GM04504 (cell line): ENCODE data around the gene TBXA2R.
"Not testable (repeated sequence)": the region's sequence is repeated elsewhere in the genome, so short reads cannot be mapped to it uniquely, and the experiment has no call there.

Experiments
- DNase-seq: peaks from one replicate; pipeline ENCODE4 v3.0.0-alpha.2; 2012; ENCODE audit warnings: low read depth

Gene TBXA2R

DNA sequence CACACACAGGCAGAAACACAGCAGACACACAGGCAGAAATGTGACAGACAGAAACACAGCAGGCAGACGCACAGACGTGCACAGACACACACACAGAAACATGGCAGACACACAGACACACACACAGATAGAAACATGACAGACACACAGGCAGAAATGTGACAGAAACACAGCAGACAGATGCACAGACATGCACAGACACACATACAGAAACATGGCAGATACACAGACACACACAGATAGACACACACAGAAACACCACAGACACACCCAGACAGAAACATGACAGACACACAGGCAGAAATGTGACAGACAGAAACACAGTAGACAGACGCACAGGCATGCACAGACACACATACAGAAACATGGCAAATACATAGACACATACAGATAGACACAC lies 1.3 kb downstream of the TBXA2R start:
- DNase-seq: no peak

DNA sequence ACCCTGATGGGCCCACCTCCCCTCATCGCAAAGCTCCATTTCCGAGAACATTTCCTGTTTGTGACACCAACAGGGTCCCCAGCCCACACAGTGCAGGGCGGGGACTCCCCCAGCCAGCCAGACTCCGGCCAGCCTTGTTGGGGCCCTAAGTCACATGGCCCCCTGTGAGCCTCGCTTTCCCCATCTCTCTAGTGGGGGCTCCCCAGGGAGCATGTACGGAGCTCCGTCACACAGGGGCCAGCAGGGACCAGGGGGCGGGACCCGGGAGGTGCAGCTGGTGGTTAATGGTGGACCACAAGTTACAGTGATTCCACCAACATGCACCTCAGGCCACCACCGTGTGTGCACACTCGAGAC lies 1.7 kb downstream of the TBXA2R start:
- no peak for DNase-seq

DNA sequence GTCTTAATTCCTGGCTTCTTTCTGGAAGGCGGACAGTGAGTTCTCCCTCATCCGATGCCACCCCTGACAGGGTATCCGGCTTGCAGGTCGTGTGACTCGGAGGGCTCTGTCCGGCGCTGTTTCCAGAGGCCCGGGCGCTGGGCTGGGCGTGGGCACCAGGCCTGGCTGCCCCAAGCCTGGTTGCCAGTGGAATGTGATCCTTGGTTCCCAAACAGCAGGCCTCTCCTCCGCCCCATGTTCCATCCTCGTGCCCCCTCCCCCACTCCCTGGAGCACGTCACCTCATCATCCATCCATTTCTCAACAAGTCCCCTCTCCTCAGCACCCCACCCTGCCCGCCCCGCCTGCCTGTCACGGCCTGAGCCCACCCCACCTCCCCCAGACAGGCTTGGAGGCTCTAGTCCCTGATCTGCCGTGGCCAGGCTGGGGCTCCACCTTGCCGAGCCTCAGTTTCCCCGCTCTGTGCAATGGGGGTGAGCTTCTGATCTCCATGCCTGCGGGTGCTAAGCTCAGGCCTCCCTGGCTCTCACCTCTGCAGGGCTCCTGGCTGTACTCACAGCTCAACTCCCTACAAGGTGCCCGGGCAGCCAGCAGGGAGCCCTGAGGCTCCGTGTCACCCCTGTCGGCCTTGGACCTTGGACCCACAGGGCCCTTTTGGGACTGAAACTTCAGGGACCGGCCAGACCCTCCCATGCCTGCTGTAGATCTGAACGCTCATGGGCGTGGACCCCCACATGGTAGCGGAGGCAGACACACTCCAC lies 2.3 kb downstream of the TBXA2R start:
- DNase-seq: no peak

DNA sequence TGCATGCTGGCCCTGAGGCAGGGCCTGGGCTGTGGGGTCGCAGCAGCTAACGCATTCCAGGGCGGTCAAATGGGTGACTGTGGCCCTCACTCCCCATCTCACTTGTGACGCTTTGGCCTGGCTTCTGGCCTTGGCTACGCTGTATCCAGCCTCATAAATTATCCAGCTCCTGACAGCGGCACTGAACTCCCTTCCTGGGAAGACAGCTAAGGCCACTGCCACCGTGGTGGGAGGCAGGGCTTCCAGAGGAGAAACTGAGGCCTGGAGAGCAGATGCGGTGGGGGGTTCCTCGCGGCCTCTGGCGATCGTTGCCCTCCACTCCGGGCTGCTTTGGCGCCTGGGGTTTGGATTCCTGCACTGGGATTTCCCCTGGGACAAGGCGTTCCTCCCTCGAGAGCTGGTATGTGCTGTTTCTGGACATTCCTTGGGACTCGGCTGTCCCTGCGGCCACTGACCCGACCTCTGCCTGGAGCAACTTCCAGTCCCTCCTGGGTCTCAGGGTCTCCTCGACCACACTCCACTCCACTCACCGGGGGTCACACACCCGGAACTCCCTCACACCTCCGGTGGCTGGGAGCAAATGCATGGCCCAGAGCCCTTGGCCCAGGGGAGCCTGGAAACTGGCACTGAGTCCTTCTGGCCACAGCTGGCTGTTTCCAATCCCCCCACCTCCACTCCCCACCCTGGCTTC lies 3.4 kb downstream of the TBXA2R start:
- DNase-seq: no peak

DNA sequence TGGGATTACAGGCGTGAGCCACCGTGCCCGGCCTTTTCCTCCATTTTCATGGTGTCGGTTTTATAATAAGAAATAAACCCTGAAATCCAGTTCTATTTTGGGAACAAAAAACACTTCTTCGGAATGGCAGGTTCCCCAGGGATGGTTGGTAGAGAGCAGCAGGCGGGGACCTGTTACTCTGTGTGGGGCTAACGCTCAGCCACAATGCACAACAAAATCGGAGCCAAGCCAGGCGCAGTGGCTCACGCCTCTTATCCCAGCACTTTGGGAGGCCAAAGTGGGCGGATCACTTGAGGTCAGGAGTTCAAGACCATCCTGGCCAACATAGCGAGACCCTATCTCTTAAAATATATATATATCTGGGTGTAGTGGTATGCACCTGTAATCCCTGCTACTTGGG lies 5.7 kb downstream of the TBXA2R start:
- no peak for DNase-seq

DNA sequence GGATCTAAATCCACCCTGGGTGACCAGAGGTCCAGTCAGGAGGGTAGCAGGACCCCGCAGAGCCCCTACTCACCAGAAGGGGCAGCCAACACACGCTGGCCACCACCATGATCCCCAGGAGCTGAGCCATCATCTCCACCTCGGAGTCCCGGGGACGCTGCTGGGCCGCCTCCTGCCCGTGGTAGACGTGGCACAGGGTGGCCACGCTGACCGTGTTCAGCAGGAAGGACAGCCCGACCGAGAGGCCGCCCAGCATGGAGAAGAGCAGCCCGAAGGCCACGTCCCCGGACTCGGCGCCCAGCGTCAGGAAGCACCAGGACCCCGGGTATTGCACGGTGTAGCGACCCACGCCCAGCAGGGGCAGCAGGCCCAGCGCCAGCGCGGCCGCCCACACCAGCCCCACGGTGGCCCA lies 6.9 kb downstream of the TBXA2R start:
- no peak for DNase-seq

DNA sequence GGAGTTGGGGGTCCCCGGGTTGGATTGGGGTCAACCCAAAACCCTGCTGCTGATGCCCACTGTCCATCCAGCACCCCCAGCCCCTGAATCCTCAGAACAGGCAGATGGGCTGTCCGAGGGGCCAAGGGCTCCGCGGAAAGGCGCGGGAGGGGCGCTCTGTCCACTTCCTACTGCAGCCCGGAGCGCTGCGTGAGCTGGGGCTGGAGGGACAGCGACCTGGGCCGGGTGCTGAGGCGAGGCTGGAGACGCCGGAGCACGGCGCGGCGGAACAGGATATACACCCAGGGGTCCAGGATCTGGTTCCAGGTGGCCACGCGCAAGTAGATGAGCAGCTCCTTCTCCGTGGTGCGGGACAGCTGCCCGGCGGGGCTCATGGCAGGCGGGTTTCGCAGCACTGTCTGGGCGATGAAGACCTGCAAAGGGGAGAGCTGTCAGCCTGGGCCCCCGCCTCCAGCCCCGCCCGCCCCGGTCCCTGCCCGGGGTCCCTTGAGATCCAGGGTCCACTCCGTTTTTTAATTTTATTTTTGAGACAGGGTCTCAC lies 11.1 kb downstream of the TBXA2R start:
- no peak for DNase-seq

DNA sequence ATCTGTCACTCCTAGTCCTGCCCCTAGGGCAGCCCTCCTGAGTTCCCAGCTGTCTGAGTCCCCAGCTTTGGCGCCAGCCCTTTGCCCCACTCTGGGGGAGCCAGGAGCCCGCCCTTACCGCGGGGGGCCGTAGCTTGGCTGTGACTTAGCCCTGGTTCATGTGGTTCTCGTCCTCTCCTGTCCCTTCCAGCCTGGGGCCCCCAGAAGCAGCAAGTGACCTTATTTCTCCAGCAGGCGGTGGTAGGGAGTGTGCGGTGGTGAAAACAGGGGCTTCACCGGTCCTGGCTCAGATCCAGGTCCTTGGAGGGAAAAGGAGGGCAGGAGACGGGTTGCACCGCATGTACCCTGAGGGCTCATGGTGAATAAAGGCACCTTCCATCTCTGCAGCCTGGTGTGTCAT lies 13.5 kb downstream of the TBXA2R start:
- no peak for DNase-seq

DNA sequence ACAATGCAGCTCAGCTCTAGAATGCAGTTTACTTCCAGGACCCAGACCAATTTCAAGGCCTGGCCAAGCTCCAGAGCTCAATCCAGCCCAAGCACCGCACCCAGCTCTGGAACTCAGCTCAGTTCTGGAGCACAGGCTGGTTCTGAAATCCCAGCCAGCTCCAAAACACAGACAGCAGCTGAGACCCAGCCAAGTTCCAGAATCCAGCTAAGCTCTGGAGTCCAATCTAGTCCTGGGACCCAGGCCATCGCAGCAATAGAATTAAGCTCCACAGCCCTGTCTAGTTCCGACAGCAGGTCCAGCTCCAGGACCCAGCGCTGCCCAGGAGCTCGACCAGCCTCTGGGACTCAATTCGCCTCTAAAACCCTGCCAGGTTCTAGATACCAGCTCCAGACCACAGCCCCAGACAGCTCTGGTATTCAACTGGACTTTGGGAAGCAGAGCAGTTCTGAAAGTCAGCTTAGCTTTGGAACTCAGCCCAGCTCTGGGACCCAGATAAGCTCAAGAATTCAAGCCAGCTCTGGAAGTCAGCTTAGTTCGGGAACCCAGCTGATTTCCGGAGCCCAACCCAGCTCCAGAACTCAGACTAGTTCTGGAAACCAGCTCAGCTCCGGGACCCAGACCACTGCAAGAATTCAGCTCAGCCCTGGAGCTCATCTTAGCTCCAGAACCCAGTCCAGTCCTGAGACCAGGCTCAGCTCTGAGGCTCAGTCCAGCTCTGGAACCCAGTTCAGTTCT lies 14.6 kb downstream of the TBXA2R start:
- no peak for DNase-seq

DNA sequence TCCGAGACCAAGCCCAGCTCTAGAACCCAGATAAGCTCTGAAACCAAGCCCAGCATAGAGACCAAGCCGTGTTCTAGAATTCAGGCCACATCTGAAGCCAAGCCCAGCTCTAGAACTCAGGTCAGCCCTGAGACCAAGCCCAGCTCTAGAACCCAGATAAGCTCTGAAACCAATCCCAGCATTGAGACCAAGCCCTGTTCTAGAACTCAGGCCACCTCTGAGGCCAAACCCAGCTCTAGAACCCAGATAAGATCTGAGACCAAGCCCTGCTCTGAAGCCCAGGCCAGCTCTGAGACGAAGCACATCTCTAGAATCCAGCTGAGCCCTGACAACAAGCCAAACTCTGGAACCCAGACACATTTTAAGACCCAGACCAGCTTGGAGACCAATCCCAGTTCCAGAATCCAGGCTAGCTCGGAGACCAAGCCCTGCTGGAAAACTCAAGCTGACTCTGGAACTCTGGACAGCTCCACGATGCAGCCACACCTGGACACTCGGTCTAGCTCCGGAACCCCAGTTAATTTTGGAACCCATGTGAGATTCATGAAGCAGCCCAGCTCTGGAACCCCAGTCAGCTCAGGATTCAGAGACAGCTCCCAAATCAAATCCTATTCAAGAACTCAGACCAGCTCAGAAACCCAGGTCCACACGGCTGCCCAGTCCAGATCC lies 15.6 kb downstream of the TBXA2R start:
- no peak for DNase-seq

DNA sequence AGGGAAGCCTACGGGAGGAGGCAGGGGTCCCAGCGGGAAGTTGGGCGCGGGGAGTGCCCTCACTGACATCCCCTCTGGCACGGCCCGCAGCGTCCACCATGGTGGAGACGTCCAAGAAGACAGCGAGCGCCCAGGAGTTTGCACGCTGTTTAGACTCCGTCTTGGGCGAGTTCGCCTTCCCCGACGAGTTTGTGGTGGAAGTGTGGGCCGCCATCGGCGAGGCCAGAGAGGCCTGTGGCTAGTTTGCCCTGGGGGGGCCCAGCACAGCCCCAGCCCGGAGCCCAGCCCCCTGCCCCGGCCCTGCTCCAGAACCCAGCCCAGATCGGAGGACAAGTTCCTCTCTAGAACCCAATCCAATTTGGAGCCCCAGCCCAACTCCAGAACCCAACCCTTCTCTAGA lies 16.7 kb downstream of the TBXA2R start:
- DNase-seq: no peak

DNA sequence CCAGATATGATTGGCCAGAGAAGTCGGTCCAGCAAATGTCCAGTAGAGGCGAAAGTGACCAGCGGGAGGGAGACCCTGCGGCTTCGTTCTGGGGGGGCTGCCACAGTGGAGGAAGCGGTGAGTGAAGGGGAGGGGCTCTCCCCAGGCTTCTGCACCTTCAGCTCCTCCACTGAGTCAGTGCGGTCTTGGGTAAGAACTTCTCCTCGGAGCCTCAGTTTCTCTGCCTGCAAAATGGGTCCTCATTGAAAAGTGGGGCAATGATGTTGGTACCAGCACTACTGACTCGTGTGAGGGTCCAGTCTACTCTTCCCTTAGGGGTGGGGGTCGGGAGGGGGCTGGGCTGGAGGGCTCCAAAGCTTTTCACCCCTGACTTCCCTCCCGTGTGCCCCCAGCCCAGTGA lies 17.2 kb downstream of the TBXA2R start:
- DNase-seq: no peak

DNA sequence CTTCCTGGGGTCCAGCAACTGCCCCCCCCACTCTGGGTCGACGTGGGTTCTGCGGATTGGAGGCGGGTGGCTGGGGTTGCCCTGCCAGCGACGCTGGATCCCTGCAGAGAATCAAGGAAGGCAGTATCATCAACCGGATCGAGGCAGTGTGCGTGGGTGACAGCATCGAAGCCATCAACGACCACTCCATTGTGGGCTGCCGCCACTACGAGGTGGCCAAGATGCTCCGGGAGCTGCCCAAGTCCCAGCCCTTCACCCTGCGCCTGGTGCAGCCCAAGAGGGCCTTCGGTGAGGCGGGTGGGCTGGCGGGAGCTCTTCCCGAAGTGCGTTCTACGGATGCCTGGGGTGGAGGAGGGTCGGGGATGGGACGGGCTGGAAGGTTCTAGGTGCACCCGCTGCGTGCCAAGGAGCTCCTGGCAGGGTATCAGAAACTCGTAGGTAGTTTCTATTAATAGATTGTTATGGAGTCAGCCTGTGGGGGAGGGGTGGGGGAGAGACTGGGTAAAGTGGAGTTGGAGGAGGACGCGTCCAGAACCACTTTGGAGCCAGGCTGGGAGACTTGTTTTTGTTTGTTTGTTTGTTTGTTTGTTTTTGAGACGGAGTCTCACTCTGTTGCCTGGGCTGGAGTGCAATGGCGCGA lies 19.8 kb downstream of the TBXA2R start:
- no peak for DNase-seq

DNA sequence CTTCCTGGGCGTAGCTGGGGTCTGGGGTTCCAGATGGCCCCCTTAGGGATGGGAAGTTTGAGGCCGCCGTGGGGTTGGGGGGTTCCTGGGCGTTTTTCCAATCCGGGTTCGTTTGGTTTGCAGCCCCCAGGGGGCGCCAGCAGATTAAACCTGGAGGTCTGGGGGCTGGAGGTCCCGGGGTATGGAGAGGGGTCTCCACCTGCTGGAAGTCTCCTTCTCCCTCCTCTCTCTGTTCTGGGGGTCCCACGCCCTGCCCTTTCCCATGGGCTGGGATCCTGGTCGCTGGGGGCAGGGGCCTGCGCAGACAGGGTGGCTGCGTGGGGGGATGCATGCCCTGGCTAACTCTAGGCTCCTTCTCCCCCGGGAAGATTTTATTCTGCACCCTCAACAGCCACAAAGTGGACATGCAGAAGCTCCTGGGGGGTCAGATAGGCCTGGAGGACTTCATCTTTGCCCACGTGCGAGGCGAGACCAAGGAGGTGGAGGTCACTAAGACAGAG lies 20.5 kb downstream of the TBXA2R start:
- DNase-seq: no peak

DNA sequence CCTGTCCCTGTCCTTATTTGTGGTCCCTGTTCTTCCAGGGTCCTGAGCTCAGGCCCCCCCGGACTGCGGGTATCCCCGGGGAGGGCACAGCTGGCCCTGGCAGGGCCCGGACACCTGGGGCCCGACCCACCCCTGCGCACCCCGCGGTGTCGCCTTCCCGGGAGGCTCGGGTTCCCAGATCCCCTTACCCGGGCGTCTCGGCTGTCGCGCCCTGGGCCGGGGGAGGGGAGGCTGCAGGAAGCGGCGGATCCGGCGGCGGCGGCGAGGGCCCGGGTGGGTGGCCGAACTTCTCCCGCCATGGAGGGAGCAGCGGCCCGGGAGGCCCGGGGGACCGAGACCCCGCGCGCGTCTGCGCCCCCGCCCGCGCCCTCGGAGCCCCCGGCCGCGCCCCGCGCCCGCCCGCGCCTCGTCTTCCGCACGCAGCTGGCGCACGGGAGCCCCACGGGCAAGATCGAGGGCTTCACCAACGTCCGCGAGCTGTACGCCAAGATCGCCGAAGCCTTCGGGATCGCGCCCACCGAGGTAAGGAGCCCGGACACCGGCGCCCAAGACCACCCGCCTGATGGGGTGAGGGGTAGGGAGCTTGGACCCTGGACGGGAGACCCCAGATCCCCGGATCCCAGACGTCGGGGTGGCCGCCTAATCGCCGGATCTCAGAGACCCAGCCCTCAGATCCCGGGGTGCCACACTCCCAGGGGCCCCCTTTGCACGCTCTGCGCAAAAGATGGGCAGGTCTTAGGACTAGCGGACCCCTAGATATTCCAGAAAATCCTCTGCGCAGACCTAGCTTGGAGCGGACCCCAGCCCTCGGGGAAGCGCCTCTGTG lies 21.2 kb downstream of the TBXA2R start, which contains the start of gene GIPC3:
Gene GIPC3 (plus strand): TSS at position 178 of the 826 bp plus-strand sequence. CDS start 120 bp downstream, at position 298.
- DNase-seq: no peak

DNA sequence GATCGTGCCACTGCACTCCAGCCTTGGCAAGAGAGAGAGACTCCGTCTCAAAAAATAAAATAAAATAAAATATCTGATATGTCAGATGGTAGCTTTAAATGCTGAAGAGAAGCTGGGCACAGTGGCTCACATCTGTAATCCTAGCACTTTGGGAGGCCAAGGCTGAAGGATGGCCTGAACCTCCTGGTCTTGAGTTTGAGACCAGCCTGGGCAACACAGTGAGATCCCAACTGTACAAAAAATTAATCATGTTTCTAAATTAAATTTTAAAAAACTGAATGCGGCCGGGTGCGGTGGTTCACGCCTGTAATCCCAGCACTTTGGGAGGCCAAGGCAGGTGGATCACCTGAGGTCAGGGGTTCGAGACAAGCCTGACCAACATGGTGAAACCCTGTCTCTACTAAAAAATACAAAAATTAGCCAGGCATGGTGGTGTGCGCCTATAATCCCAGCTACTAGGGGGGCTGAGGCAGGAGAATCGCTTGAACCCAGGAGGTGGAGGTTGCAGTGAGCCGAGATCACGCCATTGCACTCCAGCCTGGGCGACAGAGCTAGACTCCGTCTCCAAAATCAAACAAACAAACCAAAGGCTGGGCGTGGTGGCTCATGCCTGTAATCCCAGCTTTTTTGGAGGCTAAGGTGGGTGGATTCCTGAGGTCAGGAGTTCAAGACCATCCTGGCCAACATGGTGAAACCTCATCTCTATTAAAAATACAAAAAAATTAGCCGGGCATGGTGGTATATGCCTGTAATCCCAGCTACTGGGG lies 22.5 kb downstream of the TBXA2R start:
- not testable (repeated sequence) for DNase-seq

DNA sequence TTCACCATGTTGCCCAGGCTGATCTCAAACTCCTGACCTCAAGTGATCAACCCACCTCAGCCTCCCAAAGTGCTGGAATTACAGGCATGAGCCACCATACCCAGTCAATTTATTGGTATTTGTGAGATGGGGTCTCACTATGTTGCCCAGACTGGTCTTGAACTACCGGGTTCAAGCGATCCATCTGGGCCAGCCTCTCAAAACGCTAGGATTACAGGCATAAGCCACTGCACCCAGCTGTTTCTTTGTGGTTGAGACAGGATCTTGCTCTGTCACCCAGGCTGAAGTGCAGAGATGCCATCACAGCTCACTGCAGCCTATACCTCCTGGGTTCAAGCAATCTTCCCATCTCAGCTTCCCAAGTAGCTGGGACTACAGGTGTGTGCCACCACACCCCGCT lies 24.9 kb downstream of the TBXA2R start:
- DNase-seq: not testable (repeated sequence)

DNA sequence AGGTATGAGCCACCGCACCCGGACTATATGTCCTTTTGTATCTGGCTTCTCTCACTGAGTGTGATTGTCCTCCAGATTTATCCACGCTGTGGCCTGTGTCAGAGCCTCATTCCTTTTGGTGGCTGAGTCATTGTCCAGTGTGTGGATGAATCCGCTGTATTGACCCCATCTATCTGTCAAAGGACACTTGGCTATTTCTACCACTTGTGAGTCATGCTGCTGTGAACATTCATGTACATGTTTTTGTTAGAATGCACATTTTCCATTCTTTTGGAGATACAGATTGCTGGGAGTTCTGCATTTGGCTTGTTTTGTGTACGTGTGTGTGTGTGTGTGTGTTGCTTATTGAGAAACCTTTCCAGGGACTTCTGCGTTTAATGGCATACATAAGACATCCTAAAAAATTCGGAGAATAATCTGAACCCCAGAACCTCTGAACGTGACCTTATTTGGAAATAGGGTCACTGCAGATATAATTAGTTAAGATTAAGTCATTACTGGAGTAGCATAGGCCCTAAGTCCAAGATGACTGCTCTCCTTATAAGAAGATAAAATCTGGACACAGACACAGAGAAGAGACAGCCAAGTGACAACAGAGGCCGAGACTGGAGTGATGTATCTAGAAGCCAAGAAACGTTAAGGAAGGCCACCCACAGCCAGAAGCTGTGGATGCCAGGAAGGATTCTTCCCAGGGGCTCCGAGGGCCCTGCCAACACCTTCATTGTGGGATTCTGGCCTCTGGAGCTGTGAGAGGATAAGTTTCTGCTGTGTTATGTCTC lies 26.3 kb downstream of the TBXA2R start:
- peak; percentile 91 for DNase-seq

DNA sequence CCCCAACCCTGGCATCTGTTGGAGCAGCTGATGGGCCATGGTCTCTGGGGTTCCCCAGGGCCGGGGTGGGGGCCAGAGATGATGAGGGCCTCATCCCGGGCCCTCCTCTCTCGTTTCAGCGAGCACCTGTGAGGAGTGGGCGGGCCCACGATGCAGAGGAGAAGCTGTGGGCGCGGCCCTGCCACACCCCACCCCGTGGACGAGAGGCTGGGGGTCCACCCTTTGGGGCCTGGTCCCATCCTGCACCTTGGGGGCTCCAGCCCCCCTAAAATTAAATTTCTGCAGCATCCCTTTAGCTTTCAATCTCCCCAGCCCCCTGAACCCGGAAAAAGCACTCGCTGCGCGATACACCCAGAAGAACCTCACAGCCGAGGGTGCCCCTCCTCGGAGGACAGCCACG lies 28.3 kb downstream of the TBXA2R start:
- no peak for DNase-seq
